ENCODE measurements around the gene CFAP47. TPM values are rescaled to one million over a fixed set of nuclear protein-coding genes. Genes with fewer than 3 reads are reported as not detected.

The CFAP47 gene
- polyA plus RNA-seq, 6 donors from 2014 or later: not detected

Other genes starting within 250 kb of the CFAP47 start
- not detected for gene MAGEB16, start 121.4 kb upstream of the CFAP47 start, polyA plus RNA-seq (ENCODE audit: low read depth in 6 of 6)

Measured in naive B cell (primary cell).